H1 (cell line): ENCODE measurements around the gene SORBS1. TPM values are rescaled to one million over a fixed set of nuclear protein-coding genes. Genes with fewer than 3 reads are reported as not detected.

Source experiments
- CTCF ChIA-PET: fragments of 300-600 bp; sonication (Branson Sonifier 250); formaldehyde crosslinking; loops from one replicate; lab custom pipeline; 2021; ENCODE audit not compliant: partially characterized antibody; lab: Charles Lee
- POLR2A ChIA-PET: fragments of 300-600 bp; sonication (Branson Sonifier 250); formaldehyde crosslinking; loops from one replicate; lab custom pipeline; 2021; ENCODE audit warnings: inconsistent platforms; ENCODE audit not compliant: partially characterized antibody; lab: Charles Lee
- DNase-seq, 2 experiments: peaks; one replicate each; pipeline versions ENCODE4 v3.0.0 to v3.0.0-alpha.2; 2010 to 2022; ENCODE audit warnings: low spot score in 2 of 2, low read depth in 1 of 2, mixed read lengths in 1 of 2
- FAIRE-seq: peaks from 2 replicates; lab custom pipeline; 2011; peaks lifted over from hg19 to GRCh38; lab: Jason Lieb, UNC
- H2AFZ ChIP-seq: 2 replicates; pipeline ENCODE4 v1.8.1; 2012; ENCODE audit warnings: low read length, inconsistent platforms
- H2AK5ac ChIP-seq: 2 replicates; pipeline ENCODE4 v1.6.1; 2013; ENCODE audit warnings: low read depth, low read length
- H2BK120ac ChIP-seq: replicated peaks from 2 replicates; pipeline ENCODE3; 2013; ENCODE audit warnings: low read depth, low read length, inconsistent platforms
- H2BK12ac ChIP-seq: 2 replicates; pipeline ENCODE4 v1.6.1; 2013; ENCODE audit warnings: low read depth, low read length
- H2BK15ac ChIP-seq: 2 replicates; pipeline ENCODE4 v1.6.1; 2013; ENCODE audit warnings: low read length
- H2BK20ac ChIP-seq: 2 replicates; pipeline ENCODE4 v1.6.1; 2013; ENCODE audit warnings: low read length
- H2BK5ac ChIP-seq: 2 replicates; pipeline ENCODE4 v1.6.1; 2013; ENCODE audit warnings: low read depth, low read length
- H3K14ac ChIP-seq: 2 replicates; pipeline ENCODE4 v1.6.1; 2013; ENCODE audit warnings: inconsistent platforms; ENCODE audit not compliant: insufficient read length
- H3K18ac ChIP-seq: 2 replicates; pipeline ENCODE4 v1.6.1; 2013; ENCODE audit warnings: low read length; ENCODE audit errors: extremely low read depth
- H3K23ac ChIP-seq: 2 replicates; pipeline ENCODE4 v1.6.1; 2013; ENCODE audit warnings: inconsistent platforms; ENCODE audit not compliant: insufficient read length
- H3K23me2 ChIP-seq: 2 replicates; pipeline ENCODE4 v1.6.1; 2013; ENCODE audit warnings: low read depth, low read length
- H3K27ac ChIP-seq: 2 replicates; pipeline ENCODE4 v1.6.1; 2011; ENCODE audit warnings: low read depth, low read length, inconsistent platforms
- H3K27me3 ChIP-seq, 4 experiments: replicated peaks in 1 of 4; 1 replicate in 1 of 4; 2 replicates in 3 of 4; pipeline versions ENCODE4 v1.6.1 to v1.8.1; 2011 to 2013; ENCODE audit warnings: low read length in 3 of 4, mild to moderate bottlenecking in 3 of 4, inconsistent platforms in 2 of 4, mixed read lengths in 2 of 4, moderate library complexity in 1 of 4; ENCODE audit not compliant: control insufficient read depth in 3 of 4, insufficient read depth in 3 of 4; ENCODE audit errors: extremely low read depth in 1 of 4
- H3K36me3 ChIP-seq, 4 experiments: 2 replicates each; pipeline versions ENCODE4 v1.6.1 to v1.8.1; 2011 to 2013; ENCODE audit warnings: mild to moderate bottlenecking in 4 of 4, low read length in 3 of 4, moderate library complexity in 2 of 4, control low read depth in 1 of 4, inconsistent platforms in 1 of 4; ENCODE audit not compliant: insufficient read depth in 4 of 4, control insufficient read depth in 2 of 4
- H3K4ac ChIP-seq: replicated peaks from 2 replicates; pipeline ENCODE3; 2013; ENCODE audit warnings: low read length, low read depth, mixed read lengths, inconsistent platforms; ENCODE audit not compliant: insufficient read length
- H3K4me1 ChIP-seq, 4 experiments: replicated peaks in 1 of 4; 1 replicate in 1 of 4; 2 replicates in 3 of 4; pipeline versions ENCODE4 v1.6.1 to v1.8.1; 2011 to 2013; ENCODE audit warnings: low read length in 3 of 4, inconsistent platforms in 2 of 4, mixed read lengths in 1 of 4; ENCODE audit not compliant: insufficient read depth in 4 of 4, control insufficient read depth in 3 of 4
- H3K4me2 ChIP-seq, 2 experiments: 2 replicates each; pipeline versions ENCODE4 v1.6.1 to v1.8.1; 2011 to 2013; ENCODE audit warnings: low read depth in 2 of 2, low read length in 2 of 2, control low read depth in 1 of 2, inconsistent platforms in 1 of 2, mild to moderate bottlenecking in 1 of 2; ENCODE audit not compliant: insufficient read depth in 1 of 2
- H3K4me3 ChIP-seq, 4 experiments: fragments of 200-600, 300-600 bp in 1 of 4; sonication (generic), shearing (Covaris generic), sonication (Bioruptor Twin) in 1 of 4; 2 replicates each; pipeline versions ENCODE4 v1.5.1 to v1.8.1; 2011 to 2016; ENCODE audit warnings: low read length in 4 of 4, low read depth in 3 of 4, control low read depth in 2 of 4, inconsistent platforms in 2 of 4, mild to moderate bottlenecking in 2 of 4, mixed read lengths in 1 of 4, moderate library complexity in 1 of 4; ENCODE audit not compliant: insufficient read depth in 2 of 4; ENCODE audit errors: extremely low read depth in 1 of 4
- H3K56ac ChIP-seq: replicated peaks from 2 replicates; pipeline ENCODE3; 2013; ENCODE audit warnings: low read depth, mild to moderate bottlenecking, mixed read lengths, low read length, inconsistent platforms; ENCODE audit not compliant: insufficient read length
- H3K79me1 ChIP-seq: 2 replicates; pipeline ENCODE4 v1.6.1; 2013; ENCODE audit warnings: low read depth, low read length, control low read depth
- H3K79me2 ChIP-seq, 2 experiments: 2 replicates each; pipeline versions ENCODE4 v1.6.1 to v1.8.1; 2012 to 2013; ENCODE audit warnings: low read length in 2 of 2, mild to moderate bottlenecking in 2 of 2, inconsistent platforms in 1 of 2; ENCODE audit not compliant: insufficient read depth in 2 of 2, control insufficient read depth in 1 of 2
- H3K9ac ChIP-seq, 4 experiments: replicated peaks in 1 of 4; 1 replicate in 1 of 4; 2 replicates in 3 of 4; pipeline versions ENCODE4 v1.6.1 to v1.8.1; 2011 to 2013; ENCODE audit warnings: low read depth in 3 of 4, low read length in 3 of 4, control low read depth in 2 of 4, mild to moderate bottlenecking in 2 of 4, moderate library complexity in 2 of 4, inconsistent platforms in 1 of 4; ENCODE audit errors: extremely low read depth in 1 of 4
- H3K9me3 ChIP-seq, 2 experiments: 2 replicates each; pipeline versions ENCODE4 v1.6.1 to v1.8.1; 2012 to 2013; ENCODE audit warnings: mild to moderate bottlenecking in 2 of 2, moderate library complexity in 2 of 2, control low read depth in 1 of 2, inconsistent platforms in 1 of 2, low read depth in 1 of 2, low read length in 1 of 2, mixed read lengths in 1 of 2; ENCODE audit not compliant: insufficient read depth in 2 of 2
- H4K20me1 ChIP-seq, 2 experiments: replicated peaks in 1 of 2; 2 replicates each; pipeline versions ENCODE3 to v1.8.1; 2011 to 2013; ENCODE audit warnings: inconsistent platforms in 2 of 2, low read length in 2 of 2, mild to moderate bottlenecking in 1 of 2; ENCODE audit not compliant: insufficient read depth in 2 of 2, control insufficient read depth in 1 of 2
- H4K5ac ChIP-seq: 2 replicates; pipeline ENCODE4 v1.6.1; 2013; ENCODE audit warnings: low read length, low read depth, mixed read lengths, inconsistent platforms; ENCODE audit not compliant: insufficient read length
- H4K8ac ChIP-seq: 2 replicates; pipeline ENCODE4 v1.8.0; 2013; ENCODE audit warnings: mild to moderate bottlenecking, moderate library complexity, low read length, inconsistent platforms; ENCODE audit not compliant: insufficient read depth; ENCODE audit errors: extremely low read depth
- H4K91ac ChIP-seq: replicated peaks from 2 replicates; pipeline ENCODE3; 2013; ENCODE audit warnings: low read length, mixed read lengths, inconsistent platforms; ENCODE audit not compliant: insufficient read length
- TEAD4 ChIP-seq: IDR thresholded peaks from 2 replicates; pipeline ENCODE4 v1.6.1; 2012; ENCODE audit warnings: low read depth, low read length, inconsistent platforms, mixed read lengths
- WGBS, 2 experiments: shearing (Covaris generic) in 1 of 2; methylation state at CpG; one replicate each; pipeline versions ENCODE4 v1.1.6 to v1.1.7; 2013 to 2015; ENCODE audit warnings: low lambda C conversion rate in 2 of 2, mixed read lengths in 2 of 2, inconsistent platforms in 1 of 2, low coverage in 1 of 2, missing lambda C conversion rate in 1 of 2; ENCODE audit not compliant: insufficient replicate concordance in 2 of 2, insufficient coverage in 1 of 2, insufficient read length in 1 of 2; ENCODE audit errors: extremely low coverage in 1 of 2, missing lambda C conversion rate in 1 of 2; 5-methylcytosine and 5-hydroxymethylcytosine counted together
- polyA plus RNA-seq, 7 experiments: library from polyadenylated mRNA; depleted of rRNA in 3 of 7; stranded (reverse) in 5 of 7; unstranded in 2 of 7; fragments of >200 nt in 5 of 7; fragments of 200-250 nt in 2 of 7; gene quantifications; 1 replicate in 5 of 7; 2 replicates in 1 of 7; 4 replicates in 1 of 7; pipeline versions ENCODE4 v1.2.1 to v1.2.3, GENCODE V29; 2011 to 2013; ENCODE audit warnings: missing spikeins in 2 of 7, mixed read lengths in 2 of 7
- total RNA-seq: library from RNA; stranded (reverse); fragmentation: NEBNext Ultra II Directional; extraction: Animal tissue kit (Norgen Biotek cat#: 25700); gene quantifications from 2 replicates; pipeline ENCODE4 v1.2.1, GENCODE V29; 2021

Gene SORBS1
- total and polyA plus RNA-seq, 2 of the 8 experiments (the other 6 are each of a cell fraction or from before 2014, with no cell fraction given), result 16.0 to 35.0 TPM

GRCh38 chr10:95532536-95532935 is 28.6 kb downstream of the SORBS1 start:
- Histone ChIP-seq H2BK15ac (no peak overlapping the region), H3K27me3 (no peaks in the 10 kb centered on the region), H2AK5ac (no peak overlapping the region), H3K4me1 (peaks cover 2 to 9% (median 5%) of the 10 kb centered on the region in 4 experiments; a peak in 5 of 7 replicates), H3K4ac (no peak overlapping the region), H3K9ac (no peak overlapping the region), H3K23ac (no peak overlapping the region), H4K20me1 (peaks cover 0 to 14% of the 10 kb centered on the region in 2 experiments), H4K8ac (no peak overlapping the region), H3K18ac (no peak overlapping the region), H2BK5ac (no peak overlapping the region), H3K23me2 (no peaks in the 10 kb centered on the region), H2BK120ac (no peak overlapping the region), H4K91ac (no peak overlapping the region), H3K14ac (no peak overlapping the region), H3K56ac (no peak overlapping the region), H3K9me3 (no peaks in the 10 kb centered on the region), H3K4me3 (no peak overlapping the region), H3K79me2 (peaks cover 6 to 76% of the 10 kb centered on the region in 2 experiments; a peak in 3 of 4 replicates), H3K36me3 (no peaks in the 10 kb centered on the region), H2BK20ac (no peak overlapping the region), H2BK12ac (no peak overlapping the region), H4K5ac (no peak overlapping the region), H3K27ac (no peak overlapping the region), H3K79me1 (peaks cover 17% of the 10 kb centered on the region), H3K4me2 (no peak overlapping the region; a peak in 1 of 4 replicates), H2AFZ (no peak overlapping the region)
- WGBS, 2 experiments, result 88% methylated on average over 2 of the region's 2 CpGs; no CpG with 5 or more reads in 1 of the 2 experiments
- ChIA-PET CTCF (interaction anchor here (0.6 to 2.1 kb wide), 5 partner anchors 11 to 1069 kb away, joined by 3 to 5 read pairs (median 3); no protein-coding TSS in a partner anchor), POLR2A (no interaction called here)
- FAIRE-seq (no peak), DNase-seq (no peak)
- TF ChIP-seq TEAD4, result no peak
